ENCODE data around the gene TBC1D12. TPM values are rescaled to one million over a fixed set of nuclear protein-coding genes. Genes with fewer than 3 reads are reported as not detected.
"Not testable (repeated sequence)": the region's sequence is repeated elsewhere in the genome, so short reads cannot be mapped to it uniquely, and the experiment has no call there.

Gene TBC1D12
- total RNA-seq, 1 donor from 2014 or later = 1.4 TPM

DNA sequence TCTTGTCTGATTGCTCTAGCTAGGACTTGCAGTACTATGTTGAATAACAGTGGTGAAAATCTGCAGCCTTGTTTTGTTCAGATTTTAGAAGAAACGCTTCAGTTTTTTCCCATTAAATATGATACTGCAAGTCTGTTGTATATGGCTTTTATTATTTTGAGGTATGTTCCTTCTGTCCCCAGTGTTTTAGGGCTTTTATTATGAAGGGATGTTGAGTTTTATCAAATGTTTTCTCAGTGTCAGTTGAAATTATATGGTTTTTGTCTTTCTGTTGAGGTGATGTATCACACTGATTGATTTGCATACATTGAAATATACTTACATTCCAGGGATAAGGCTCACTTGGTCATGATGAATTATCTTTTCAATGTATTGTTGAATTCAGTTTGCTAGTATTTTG, 82.8 kb downstream of the TBC1D12 start:
- intact Hi-C loops (cut with micrococcal nuclease) = no loop called here
- Mint-ChIP-seq H3K4me3 (ENCODE audit: low read depth) (no peak overlapping the region), H3K27ac (no peak overlapping the region), H3K9me3 (peaks cover 5% of the 10 kb centered on the region), H3K4me1 (ENCODE audit: low read depth) (no peaks in the 10 kb centered on the region), H3K27me3 (ENCODE audit: low read depth) (peaks cover 8% of the 10 kb centered on the region), H3K36me3 (ENCODE audit: low read depth) (no peaks in the 10 kb centered on the region)
- no peak for DNase-seq (ENCODE audit: low spot score)

- DNase-seq (ENCODE audit: low spot score) = no peak
- Mint-ChIP-seq H3K27ac (no peak overlapping the region), H3K9me3 (peaks cover 5% of the 10 kb centered on the region), H3K27me3 (ENCODE audit: low read depth) (peaks cover 8% of the 10 kb centered on the region), H3K4me1 (ENCODE audit: low read depth) (no peaks in the 10 kb centered on the region), H3K36me3 (ENCODE audit: low read depth) (no peaks in the 10 kb centered on the region), H3K4me3 (ENCODE audit: low read depth) (no peak overlapping the region)
- intact Hi-C loops (cut with micrococcal nuclease) = no loop called here
These were observed 85.2 kb downstream of the TBC1D12 start for GRCh38 chr10:94487575-94487974.

- Mint-ChIP-seq H3K4me3 (ENCODE audit: low read depth) (no peak overlapping the region), H3K4me1 (ENCODE audit: low read depth) (no peaks in the 10 kb centered on the region), H3K36me3 (ENCODE audit: low read depth) (no peaks in the 10 kb centered on the region), H3K27me3 (ENCODE audit: low read depth) (peaks cover 5% of the 10 kb centered on the region), H3K9me3 (no peaks in the 10 kb centered on the region), H3K27ac (no peak overlapping the region)
- intact Hi-C loops (cut with micrococcal nuclease) = no loop called here
- DNase-seq (ENCODE audit: low spot score) = no peak
These were observed 86.8 kb downstream of the TBC1D12 start for GRCh38 chr10:94489107-94489506.

- peaks cover 5% of the 10 kb centered on the region for H3K27me3 Mint-ChIP-seq (ENCODE audit: low read depth)
- H3K27ac Mint-ChIP-seq = no peak overlapping the region
- DNase-seq (ENCODE audit: low spot score) = no peak
- H3K9me3 Mint-ChIP-seq = no peaks in the 10 kb centered on the region
- intact Hi-C loops (cut with micrococcal nuclease) = no loop called here
- no peak overlapping the region for H3K4me3 Mint-ChIP-seq (ENCODE audit: low read depth)
- H3K4me1 Mint-ChIP-seq (ENCODE audit: low read depth) = no peaks in the 10 kb centered on the region
- H3K36me3 Mint-ChIP-seq (ENCODE audit: low read depth) = no peaks in the 10 kb centered on the region
These were observed 87.8 kb downstream of the TBC1D12 start for GRCh38 chr10:94489976-94490788.

- H3K27me3 Mint-ChIP-seq (ENCODE audit: low read depth) = peaks cover 5% of the 10 kb centered on the region
- H3K27ac Mint-ChIP-seq = no peak overlapping the region
- no peak overlapping the region for H3K4me3 Mint-ChIP-seq (ENCODE audit: low read depth)
- no peaks in the 10 kb centered on the region for H3K9me3 Mint-ChIP-seq
- intact Hi-C loops (cut with micrococcal nuclease) = no loop called here
- DNase-seq (ENCODE audit: low spot score) = no peak
- no peaks in the 10 kb centered on the region for H3K36me3 Mint-ChIP-seq (ENCODE audit: low read depth)
- no peaks in the 10 kb centered on the region for H3K4me1 Mint-ChIP-seq (ENCODE audit: low read depth)
These were observed 88.4 kb downstream of the TBC1D12 start for GRCh38 chr10:94490789-94491039.

DNA sequence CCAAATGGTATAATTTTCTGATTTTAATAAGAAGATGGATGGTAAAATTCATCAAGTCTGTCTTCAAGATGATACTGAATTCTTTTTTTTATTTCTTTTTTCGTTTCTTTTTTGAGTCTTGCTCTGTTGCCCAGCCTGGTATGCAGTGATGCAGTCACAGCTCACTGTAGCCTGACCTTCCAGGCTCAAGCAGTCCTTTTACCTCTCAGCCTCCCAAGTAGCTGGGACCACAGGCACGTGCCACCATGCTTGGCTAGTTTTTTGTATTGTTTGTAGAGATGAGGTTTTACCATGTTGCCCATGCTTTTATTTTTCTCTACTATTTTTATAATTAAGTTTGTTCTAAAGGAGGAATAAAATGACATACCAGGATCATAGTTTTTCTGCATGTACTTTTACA, 91.1 kb downstream of the TBC1D12 start:
- Mint-ChIP-seq H3K36me3 (ENCODE audit: low read depth) (no peaks in the 10 kb centered on the region), H3K4me3 (ENCODE audit: low read depth) (no peak overlapping the region)

DNA sequence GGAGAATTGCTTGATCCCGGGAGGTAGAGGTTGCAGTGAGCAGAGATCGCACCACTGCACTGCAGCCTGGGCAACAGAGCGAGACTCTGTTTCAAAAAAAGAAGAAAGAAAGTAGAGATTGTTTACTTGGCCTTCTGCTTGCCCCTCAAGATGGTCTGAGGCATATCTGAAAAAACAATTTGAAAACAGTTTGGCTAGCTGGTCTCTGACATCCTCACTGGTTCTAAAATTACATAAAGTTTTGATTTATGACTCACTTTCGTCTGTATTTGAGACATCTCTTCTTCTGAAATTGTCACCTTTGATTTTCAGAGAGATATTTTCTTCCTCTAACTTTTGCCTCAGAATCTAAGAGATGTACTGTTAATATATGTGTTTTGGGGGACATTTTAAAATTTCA, 93.7 kb downstream of the TBC1D12 start:
- intact Hi-C loops (cut with micrococcal nuclease) = no loop called here
- peaks cover 5% of the 10 kb centered on the region for H3K27me3 Mint-ChIP-seq (ENCODE audit: low read depth)
- no peak overlapping the region for H3K27ac Mint-ChIP-seq
- DNase-seq (ENCODE audit: low spot score) = no peak
- H3K36me3 Mint-ChIP-seq (ENCODE audit: low read depth) = no peaks in the 10 kb centered on the region
- H3K4me3 Mint-ChIP-seq (ENCODE audit: low read depth) = no peak overlapping the region
- H3K9me3 Mint-ChIP-seq = no peaks in the 10 kb centered on the region
- H3K4me1 Mint-ChIP-seq (ENCODE audit: low read depth) = peaks cover 4% of the 10 kb centered on the region

More for the DNA sequence above, 91.1 kb downstream of the TBC1D12 start:
- Mint-ChIP-seq H3K27ac (no peak overlapping the region), H3K9me3 (no peaks in the 10 kb centered on the region), H3K27me3 (ENCODE audit: low read depth) (peaks cover 3% of the 10 kb centered on the region), H3K4me1 (ENCODE audit: low read depth) (peaks cover 4% of the 10 kb centered on the region)
- intact Hi-C loops (cut with micrococcal nuclease) = no loop called here
- DNase-seq (ENCODE audit: low spot score) = no peak

- no peaks in the 10 kb centered on the region for H3K9me3 Mint-ChIP-seq
- intact Hi-C loops (cut with micrococcal nuclease) = no loop called here
- no peak overlapping the region for H3K27ac Mint-ChIP-seq
- no peaks in the 10 kb centered on the region for H3K36me3 Mint-ChIP-seq (ENCODE audit: low read depth)
- DNase-seq (ENCODE audit: low spot score) = no peak
- H3K4me1 Mint-ChIP-seq (ENCODE audit: low read depth) = peaks cover 4% of the 10 kb centered on the region
- peaks cover 4% of the 10 kb centered on the region for H3K27me3 Mint-ChIP-seq (ENCODE audit: low read depth)
- H3K4me3 Mint-ChIP-seq (ENCODE audit: low read depth) = no peak overlapping the region
These were observed 94.3 kb downstream of the TBC1D12 start for GRCh38 chr10:94496646-94497045.

DNA sequence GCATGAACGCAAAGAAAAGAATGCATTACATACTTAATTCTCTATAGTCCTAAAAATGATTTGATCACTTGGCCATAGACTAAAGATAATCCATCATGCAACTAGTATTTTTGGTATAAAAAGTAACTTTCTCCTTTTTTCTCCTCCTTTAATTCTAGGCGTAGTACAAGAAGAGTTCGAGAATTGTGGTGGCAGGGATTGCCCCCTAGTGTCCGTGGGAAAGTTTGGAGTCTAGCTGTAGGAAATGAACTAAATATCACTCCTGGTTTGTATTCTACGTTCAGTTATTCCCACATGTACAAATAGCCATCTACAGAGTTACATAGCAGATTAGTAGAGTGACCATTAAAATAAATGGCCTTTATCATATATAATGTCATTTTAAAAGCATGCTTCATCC, 97.7 kb downstream of the TBC1D12 start:
- H3K36me3 Mint-ChIP-seq (ENCODE audit: low read depth) = no peaks in the 10 kb centered on the region
- H3K27me3 Mint-ChIP-seq (ENCODE audit: low read depth) = peaks cover 2% of the 10 kb centered on the region
- intact Hi-C loops (cut with micrococcal nuclease) = no loop called here
- H3K4me3 Mint-ChIP-seq (ENCODE audit: low read depth) = no peak overlapping the region
- no peak overlapping the region for H3K27ac Mint-ChIP-seq
- no peaks in the 10 kb centered on the region for H3K9me3 Mint-ChIP-seq
- H3K4me1 Mint-ChIP-seq (ENCODE audit: low read depth) = peaks cover 4% of the 10 kb centered on the region
- DNase-seq (ENCODE audit: low spot score) = no peak

DNA sequence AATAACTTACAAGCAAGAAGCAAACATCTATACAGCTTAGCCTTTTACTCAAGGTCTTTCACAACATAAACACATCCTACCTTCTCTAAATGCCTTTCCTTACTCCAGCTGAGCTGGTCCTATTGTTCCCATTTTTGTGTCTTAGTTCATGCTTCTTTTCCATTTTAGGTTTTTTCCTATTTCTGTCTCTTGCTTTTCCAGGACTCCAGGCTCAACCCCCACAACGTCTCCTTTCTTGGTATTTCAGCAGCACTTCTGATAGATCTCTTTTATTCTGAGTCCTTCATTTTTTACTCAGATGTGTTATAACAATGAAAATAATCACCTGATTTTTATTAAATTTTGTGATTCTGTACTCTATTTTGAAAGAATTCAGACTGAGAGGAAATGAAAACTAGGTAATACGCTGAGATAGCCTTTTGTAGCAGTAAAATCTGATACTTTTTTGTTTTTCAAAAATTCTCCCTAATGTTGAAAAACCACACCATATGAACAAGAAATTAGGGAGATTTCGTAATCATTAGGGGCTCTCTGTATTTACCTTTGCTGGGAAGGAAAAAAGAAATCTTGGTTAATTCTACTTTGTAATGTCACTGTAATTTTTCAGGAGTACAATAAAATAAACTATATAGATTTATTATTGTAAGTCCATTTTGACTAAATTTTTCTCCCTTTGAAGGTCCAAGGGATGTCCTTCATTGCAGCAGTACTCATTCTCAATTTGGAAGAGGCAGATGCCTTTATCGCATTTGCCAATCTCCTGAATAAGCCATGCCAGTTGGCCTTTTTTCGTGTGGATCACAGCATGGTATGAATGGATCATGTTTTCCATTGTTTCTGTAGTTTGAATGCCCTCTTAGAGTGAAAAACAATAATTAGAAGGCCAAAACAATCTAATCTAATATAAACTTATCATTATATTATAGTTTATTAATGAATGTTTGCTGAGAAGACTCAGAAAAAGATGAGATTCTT, 119.2 kb downstream of the TBC1D12 start:
- DNase-seq (ENCODE audit: low spot score) = no peak
- peaks cover 2% of the 10 kb centered on the region for H3K27me3 Mint-ChIP-seq (ENCODE audit: low read depth)
- intact Hi-C loops (cut with micrococcal nuclease) = no loop called here
- H3K27ac Mint-ChIP-seq = no peak overlapping the region
- H3K36me3 Mint-ChIP-seq (ENCODE audit: low read depth) = no peaks in the 10 kb centered on the region
- no peaks in the 10 kb centered on the region for H3K9me3 Mint-ChIP-seq
- H3K4me1 Mint-ChIP-seq (ENCODE audit: low read depth) = peaks cover 2% of the 10 kb centered on the region
- no peak overlapping the region for H3K4me3 Mint-ChIP-seq (ENCODE audit: low read depth)

DNA sequence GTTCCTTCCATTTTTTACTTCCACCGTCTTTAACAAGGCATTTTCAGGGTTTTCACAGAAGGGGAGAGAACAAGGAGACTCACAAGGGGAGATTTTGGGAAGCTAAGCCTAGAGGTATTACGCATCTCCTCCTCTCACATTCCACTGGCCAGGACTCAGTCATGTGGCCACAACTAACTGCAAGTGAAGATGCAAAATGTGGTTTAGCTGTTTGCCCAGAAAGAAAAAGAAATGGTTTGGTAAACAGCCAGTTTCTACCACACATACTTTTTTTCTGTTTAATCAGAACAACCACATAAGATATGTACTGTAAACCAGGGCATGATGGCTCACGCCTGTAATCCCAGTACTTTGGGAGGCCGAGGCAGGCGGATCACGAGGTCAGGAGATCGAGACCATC, 121.8 kb downstream of the TBC1D12 start:
- no peak for DNase-seq (ENCODE audit: low spot score)
- Mint-ChIP-seq H3K9me3 (no peaks in the 10 kb centered on the region), H3K27ac (no peak overlapping the region), H3K4me3 (ENCODE audit: low read depth) (no peak overlapping the region), H3K36me3 (ENCODE audit: low read depth) (no peaks in the 10 kb centered on the region), H3K4me1 (ENCODE audit: low read depth) (peaks cover 2% of the 10 kb centered on the region), H3K27me3 (ENCODE audit: low read depth) (peaks cover 12% of the 10 kb centered on the region)
- intact Hi-C loops (cut with micrococcal nuclease) = no loop called here

- Mint-ChIP-seq H3K4me3 (ENCODE audit: low read depth) (no peak overlapping the region), H3K27me3 (ENCODE audit: low read depth) (peaks cover 12% of the 10 kb centered on the region), H3K9me3 (no peaks in the 10 kb centered on the region), H3K36me3 (ENCODE audit: low read depth) (no peaks in the 10 kb centered on the region), H3K4me1 (ENCODE audit: low read depth) (peaks cover 2% of the 10 kb centered on the region), H3K27ac (no peak overlapping the region)
- intact Hi-C loops (cut with micrococcal nuclease) = no loop called here
- DNase-seq (ENCODE audit: low spot score) = no peak
These were observed 122.4 kb downstream of the TBC1D12 start for GRCh38 chr10:94524711-94525110.

- intact Hi-C loops (cut with micrococcal nuclease); H3K36me3 Mint-ChIP-seq (ENCODE audit: low read depth); H3K4me3 Mint-ChIP-seq (ENCODE audit: low read depth): not testable (repeated sequence)
These were observed 129.2 kb downstream of the TBC1D12 start for GRCh38 chr10:94531550-94531949.

More at GRCh38 chr10:94531550-94531949, 129.2 kb downstream of the TBC1D12 start:
- not testable (repeated sequence) for H3K9me3 Mint-ChIP-seq; H3K27ac Mint-ChIP-seq; DNase-seq (ENCODE audit: low spot score); H3K4me1 Mint-ChIP-seq (ENCODE audit: low read depth)
- peaks cover 27% of the 10 kb centered on the region for H3K27me3 Mint-ChIP-seq (ENCODE audit: low read depth)
